HepG2 (cell line): ENCODE measurements around the gene PLET1. TPM values are rescaled to one million over a fixed set of nuclear protein-coding genes. Genes with fewer than 3 reads are reported as not detected.

Source experiments
- EHMT2 ChIP-seq: fragments of 200-600 bp; sonication (generic); IDR thresholded peaks from 2 replicates; pipeline ENCODE4 v1.7.0; 2017; ENCODE audit warnings: antibody characterized with exemption, low read depth, low read length, borderline replicate concordance
- HNF4G ChIP-seq, 2 experiments: sonication (generic) in 1 of 2; formaldehyde crosslinking in 1 of 2; IDR thresholded peaks; 2 replicates each; pipeline versions ENCODE4 v1.4.0 to v1.6.1; 2011 to 2020; ENCODE audit warnings: borderline replicate concordance in 2 of 2, low read depth in 2 of 2, mild to moderate bottlenecking in 2 of 2, low read length in 1 of 2, missing genetic modification reagents in 1 of 2, moderate library complexity in 1 of 2
- SMARCC2 ChIP-seq: fragments of 450-650 bp; IDR thresholded peaks from 2 replicates; pipeline ENCODE4 v1.6.1; 2017; ENCODE audit warnings: antibody characterized with exemption, mild to moderate bottlenecking
- SMC3 ChIP-seq: IDR thresholded peaks from 2 replicates; pipeline ENCODE4 v1.6.1; 2011; ENCODE audit warnings: low read length, improper control_type of control experiment
- ZMYM4 ChIP-seq: sonication (generic); formaldehyde crosslinking; IDR thresholded peaks from 2 replicates; pipeline ENCODE4 v1.8.1; 2023; ENCODE audit warnings: mild to moderate bottlenecking, missing genetic modification reagents
- ZNF225 ChIP-seq: sonication (generic); formaldehyde crosslinking; IDR thresholded peaks from 2 replicates; pipeline ENCODE4 v1.4.0; 2020; ENCODE audit warnings: mild to moderate bottlenecking, missing genetic modification reagents
- ZNF724P ChIP-seq: sonication (generic); formaldehyde crosslinking; IDR thresholded peaks from 2 replicates; pipeline ENCODE4 v1.8.0; 2022; ENCODE audit warnings: missing genetic modification reagents, borderline replicate concordance
- ZNF761 ChIP-seq: sonication (generic); formaldehyde crosslinking; conservative IDR thresholded peaks from 2 replicates; pipeline ENCODE4 v1.4.0; 2020; ENCODE audit warnings: mild to moderate bottlenecking, missing genetic modification reagents
- ZNF775 ChIP-seq: sonication (generic); formaldehyde crosslinking; IDR thresholded peaks from 2 replicates; pipeline ENCODE4 v1.4.0; 2020; ENCODE audit warnings: missing genetic modification reagents, mild to moderate bottlenecking, moderate library complexity, borderline replicate concordance
- ZSCAN21 ChIP-seq: sonication (generic); formaldehyde crosslinking; IDR thresholded peaks from 2 replicates; pipeline ENCODE4 v1.8.0; 2022; ENCODE audit warnings: mild to moderate bottlenecking, missing genetic modification reagents, moderate library complexity, borderline replicate concordance
- ZSCAN31 ChIP-seq: sonication (generic); formaldehyde crosslinking; IDR thresholded peaks from 2 replicates; pipeline ENCODE4 v1.5.0; 2020; ENCODE audit warnings: low read depth, mild to moderate bottlenecking, missing genetic modification reagents
- polyA plus RNA-seq, 8 experiments: library from polyadenylated mRNA; depleted of rRNA in 3 of 8; stranded (reverse) in 7 of 8; unstranded in 1 of 8; fragments of >200 nt; fragmentation: Illumina TruSeq in 4 of 8; extraction: Trizol in 4 of 8; gene quantifications; 2 replicates each; pipeline versions ENCODE4 v1.2.1 to v1.2.3, GENCODE V29; 2011 to 2016; ENCODE audit warnings: low read depth in 4 of 8, missing spikeins in 1 of 8, mixed read lengths in 1 of 8; ENCODE audit not compliant: insufficient read depth in 1 of 8
- total RNA-seq, 5 experiments: library from RNA; depleted of rRNA; stranded (reverse); fragments of >200 nt; fragmentation: Illumina TruSeq; extraction: Trizol; gene quantifications; 2 replicates each; pipeline ENCODE4 v1.2.3, GENCODE V29; 2016; ENCODE audit warnings: low read depth in 1 of 5
- TF ChIP-seq, protein P1 (sequence below), 2 experiments: IDR thresholded peaks; 2 replicates each; pipeline ENCODE4 v1.6.1; 2011 to 2012; ENCODE audit warnings: low read length in 2 of 2, borderline replicate concordance in 1 of 2, low read depth in 1 of 2, mild to moderate bottlenecking in 1 of 2, moderate library complexity in 1 of 2
- TF ChIP-seq, protein P2 (sequence below): sonication (generic); formaldehyde crosslinking; IDR thresholded peaks from 2 replicates; pipeline ENCODE4 v1.4.0; 2020; ENCODE audit warnings: missing genetic modification reagents, borderline replicate concordance
- TF ChIP-seq, protein P3 (sequence below): sonication (generic); formaldehyde crosslinking; IDR thresholded peaks from 2 replicates; pipeline ENCODE4 v1.9.0; 2021; ENCODE audit warnings: missing genetic modification reagents, borderline replicate concordance
- TF ChIP-seq, protein P4 (sequence below): IDR thresholded peaks from 2 replicates; pipeline ENCODE4 v1.6.1; 2016; ENCODE audit warnings: low read depth, missing genetic modification reagents, missing compliant biosample characterization

The PLET1 gene
- total and polyA plus RNA-seq, 2 of the 13 experiments (the other 11 are each of a cell fraction or from before 2014, with no cell fraction given): not detected

DNA sequence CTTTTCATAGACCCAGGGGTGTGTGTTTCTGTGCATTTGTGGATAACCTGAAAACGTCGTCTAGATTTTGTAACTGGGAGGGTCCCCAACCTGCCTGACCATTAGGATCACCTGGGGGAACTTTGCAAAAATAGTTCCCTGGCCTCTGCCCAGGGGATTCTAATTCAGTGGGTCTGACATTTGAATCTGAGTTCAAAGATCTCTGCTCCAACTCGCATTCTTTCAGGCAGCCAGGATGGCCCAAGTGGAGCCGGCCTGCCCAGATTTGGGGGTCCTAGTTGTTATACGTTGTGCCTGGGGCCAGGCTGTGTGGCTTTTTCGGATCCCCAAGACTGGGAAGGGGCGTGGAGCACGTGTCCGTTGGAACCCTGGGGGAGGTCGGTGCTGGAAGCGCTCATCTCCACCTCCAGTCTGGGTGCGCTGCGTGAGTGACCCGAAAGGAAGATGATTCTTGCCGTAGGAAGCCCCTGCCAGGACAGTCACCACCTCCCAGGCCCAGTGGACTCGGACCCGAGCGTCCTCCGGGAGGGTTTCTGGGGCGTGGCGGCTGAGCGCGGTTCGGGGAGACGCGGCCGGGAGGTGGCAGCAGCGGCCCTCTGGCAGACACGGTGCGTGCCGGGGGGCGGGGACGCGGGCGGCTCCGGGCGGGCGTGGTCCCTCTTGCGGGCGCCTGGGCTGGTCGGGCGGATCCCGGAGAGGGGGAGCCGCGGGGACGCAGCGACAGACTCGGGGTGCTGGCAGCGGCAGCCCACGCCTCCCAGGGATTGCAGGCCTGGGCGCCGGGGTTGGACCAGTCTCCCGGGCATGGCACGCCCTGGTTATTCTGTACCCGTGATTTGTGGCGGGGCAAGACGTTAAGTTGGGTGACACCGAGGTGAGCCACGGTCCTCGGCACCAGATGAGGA lies 29.2 kb upstream of the PLET1 start (continued):
- TF ChIP-seq, protein P1, sequence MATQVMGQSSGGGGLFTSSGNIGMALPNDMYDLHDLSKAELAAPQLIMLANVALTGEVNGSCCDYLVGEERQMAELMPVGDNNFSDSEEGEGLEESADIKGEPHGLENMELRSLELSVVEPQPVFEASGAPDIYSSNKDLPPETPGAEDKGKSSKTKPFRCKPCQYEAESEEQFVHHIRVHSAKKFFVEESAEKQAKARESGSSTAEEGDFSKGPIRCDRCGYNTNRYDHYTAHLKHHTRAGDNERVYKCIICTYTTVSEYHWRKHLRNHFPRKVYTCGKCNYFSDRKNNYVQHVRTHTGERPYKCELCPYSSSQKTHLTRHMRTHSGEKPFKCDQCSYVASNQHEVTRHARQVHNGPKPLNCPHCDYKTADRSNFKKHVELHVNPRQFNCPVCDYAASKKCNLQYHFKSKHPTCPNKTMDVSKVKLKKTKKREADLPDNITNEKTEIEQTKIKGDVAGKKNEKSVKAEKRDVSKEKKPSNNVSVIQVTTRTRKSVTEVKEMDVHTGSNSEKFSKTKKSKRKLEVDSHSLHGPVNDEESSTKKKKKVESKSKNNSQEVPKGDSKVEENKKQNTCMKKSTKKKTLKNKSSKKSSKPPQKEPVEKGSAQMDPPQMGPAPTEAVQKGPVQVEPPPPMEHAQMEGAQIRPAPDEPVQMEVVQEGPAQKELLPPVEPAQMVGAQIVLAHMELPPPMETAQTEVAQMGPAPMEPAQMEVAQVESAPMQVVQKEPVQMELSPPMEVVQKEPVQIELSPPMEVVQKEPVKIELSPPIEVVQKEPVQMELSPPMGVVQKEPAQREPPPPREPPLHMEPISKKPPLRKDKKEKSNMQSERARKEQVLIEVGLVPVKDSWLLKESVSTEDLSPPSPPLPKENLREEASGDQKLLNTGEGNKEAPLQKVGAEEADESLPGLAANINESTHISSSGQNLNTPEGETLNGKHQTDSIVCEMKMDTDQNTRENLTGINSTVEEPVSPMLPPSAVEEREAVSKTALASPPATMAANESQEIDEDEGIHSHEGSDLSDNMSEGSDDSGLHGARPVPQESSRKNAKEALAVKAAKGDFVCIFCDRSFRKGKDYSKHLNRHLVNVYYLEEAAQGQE (IDR thresholded peaks at IDR 0.05; ENCODE audit: borderline replicate concordance in 1 of 2, low read depth in 1 of 2, low read length in 2 of 2): no peak
- TF ChIP-seq ZSCAN21 (no peak), ZNF724P (CRISPR knock-in tag) (no peak), SMC3 (no peak; the same call in 1 of the 2 replicates), ZNF761 (CRISPR knock-in tag) (no peak), ZNF225 (CRISPR knock-in tag) (peak; percentile 77; the same call in 1 of the 2 replicates), EHMT2 (no peak), ZNF775 (no peak), SMARCC2 (no peak), ZMYM4 (CRISPR knock-in tag) (peak; percentile 53; the same call in 1 of the 2 replicates), HNF4G (IDR thresholded peaks at IDR 0.05; ENCODE audit: borderline replicate concordance, low read depth, low read length) (no peak), HNF4G (CRISPR knock-in tag; IDR thresholded peaks at IDR 0.05; ENCODE audit: borderline replicate concordance, low read depth) (no peak), ZSCAN31 (no peak)
- TF ChIP-seq, protein P2, sequence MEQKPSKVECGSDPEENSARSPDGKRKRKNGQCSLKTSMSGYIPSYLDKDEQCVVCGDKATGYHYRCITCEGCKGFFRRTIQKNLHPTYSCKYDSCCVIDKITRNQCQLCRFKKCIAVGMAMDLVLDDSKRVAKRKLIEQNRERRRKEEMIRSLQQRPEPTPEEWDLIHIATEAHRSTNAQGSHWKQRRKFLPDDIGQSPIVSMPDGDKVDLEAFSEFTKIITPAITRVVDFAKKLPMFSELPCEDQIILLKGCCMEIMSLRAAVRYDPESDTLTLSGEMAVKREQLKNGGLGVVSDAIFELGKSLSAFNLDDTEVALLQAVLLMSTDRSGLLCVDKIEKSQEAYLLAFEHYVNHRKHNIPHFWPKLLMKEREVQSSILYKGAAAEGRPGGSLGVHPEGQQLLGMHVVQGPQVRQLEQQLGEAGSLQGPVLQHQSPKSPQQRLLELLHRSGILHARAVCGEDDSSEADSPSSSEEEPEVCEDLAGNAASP: no peak; the same call in 1 of the 2 replicates
- TF ChIP-seq, protein P3, sequence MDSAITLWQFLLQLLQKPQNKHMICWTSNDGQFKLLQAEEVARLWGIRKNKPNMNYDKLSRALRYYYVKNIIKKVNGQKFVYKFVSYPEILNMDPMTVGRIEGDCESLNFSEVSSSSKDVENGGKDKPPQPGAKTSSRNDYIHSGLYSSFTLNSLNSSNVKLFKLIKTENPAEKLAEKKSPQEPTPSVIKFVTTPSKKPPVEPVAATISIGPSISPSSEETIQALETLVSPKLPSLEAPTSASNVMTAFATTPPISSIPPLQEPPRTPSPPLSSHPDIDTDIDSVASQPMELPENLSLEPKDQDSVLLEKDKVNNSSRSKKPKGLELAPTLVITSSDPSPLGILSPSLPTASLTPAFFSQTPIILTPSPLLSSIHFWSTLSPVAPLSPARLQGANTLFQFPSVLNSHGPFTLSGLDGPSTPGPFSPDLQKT (CRISPR knock-in tag): no peak
- TF ChIP-seq, protein P4, sequence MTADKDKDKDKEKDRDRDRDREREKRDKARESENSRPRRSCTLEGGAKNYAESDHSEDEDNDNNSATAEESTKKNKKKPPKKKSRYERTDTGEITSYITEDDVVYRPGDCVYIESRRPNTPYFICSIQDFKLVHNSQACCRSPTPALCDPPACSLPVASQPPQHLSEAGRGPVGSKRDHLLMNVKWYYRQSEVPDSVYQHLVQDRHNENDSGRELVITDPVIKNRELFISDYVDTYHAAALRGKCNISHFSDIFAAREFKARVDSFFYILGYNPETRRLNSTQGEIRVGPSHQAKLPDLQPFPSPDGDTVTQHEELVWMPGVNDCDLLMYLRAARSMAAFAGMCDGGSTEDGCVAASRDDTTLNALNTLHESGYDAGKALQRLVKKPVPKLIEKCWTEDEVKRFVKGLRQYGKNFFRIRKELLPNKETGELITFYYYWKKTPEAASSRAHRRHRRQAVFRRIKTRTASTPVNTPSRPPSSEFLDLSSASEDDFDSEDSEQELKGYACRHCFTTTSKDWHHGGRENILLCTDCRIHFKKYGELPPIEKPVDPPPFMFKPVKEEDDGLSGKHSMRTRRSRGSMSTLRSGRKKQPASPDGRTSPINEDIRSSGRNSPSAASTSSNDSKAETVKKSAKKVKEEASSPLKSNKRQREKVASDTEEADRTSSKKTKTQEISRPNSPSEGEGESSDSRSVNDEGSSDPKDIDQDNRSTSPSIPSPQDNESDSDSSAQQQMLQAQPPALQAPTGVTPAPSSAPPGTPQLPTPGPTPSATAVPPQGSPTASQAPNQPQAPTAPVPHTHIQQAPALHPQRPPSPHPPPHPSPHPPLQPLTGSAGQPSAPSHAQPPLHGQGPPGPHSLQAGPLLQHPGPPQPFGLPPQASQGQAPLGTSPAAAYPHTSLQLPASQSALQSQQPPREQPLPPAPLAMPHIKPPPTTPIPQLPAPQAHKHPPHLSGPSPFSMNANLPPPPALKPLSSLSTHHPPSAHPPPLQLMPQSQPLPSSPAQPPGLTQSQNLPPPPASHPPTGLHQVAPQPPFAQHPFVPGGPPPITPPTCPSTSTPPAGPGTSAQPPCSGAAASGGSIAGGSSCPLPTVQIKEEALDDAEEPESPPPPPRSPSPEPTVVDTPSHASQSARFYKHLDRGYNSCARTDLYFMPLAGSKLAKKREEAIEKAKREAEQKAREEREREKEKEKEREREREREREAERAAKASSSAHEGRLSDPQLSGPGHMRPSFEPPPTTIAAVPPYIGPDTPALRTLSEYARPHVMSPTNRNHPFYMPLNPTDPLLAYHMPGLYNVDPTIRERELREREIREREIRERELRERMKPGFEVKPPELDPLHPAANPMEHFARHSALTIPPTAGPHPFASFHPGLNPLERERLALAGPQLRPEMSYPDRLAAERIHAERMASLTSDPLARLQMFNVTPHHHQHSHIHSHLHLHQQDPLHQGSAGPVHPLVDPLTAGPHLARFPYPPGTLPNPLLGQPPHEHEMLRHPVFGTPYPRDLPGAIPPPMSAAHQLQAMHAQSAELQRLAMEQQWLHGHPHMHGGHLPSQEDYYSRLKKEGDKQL (CRISPR knock-in tag): no peak
